Subcutaneous adipose tissue (tissue), 4 donors: ENCODE measurements around the gene TMEM182. TPM values are rescaled to one million over a fixed set of nuclear protein-coding genes. Genes with fewer than 3 reads are reported as not detected.

Experiments used
- total RNA-seq, 4 donors: library from RNA; depleted of rRNA; stranded (reverse); fragments of >200 nt; gene quantifications; one replicate each; pipeline ENCODE4 v1.1.0, GENCODE V29; 2016
- TF ChIP-seq, protein P1 (sequence below): fragments of 450-650 bp; IDR thresholded peaks from one replicate; pipeline ENCODE4 v1.5.1; 2016; ENCODE audit warnings: low read depth, mild to moderate bottlenecking, control low read depth, antibody characterized with exemption, moderate library complexity

Gene TMEM182
- total RNA-seq, 4 donors from 2014 or later: 1.7 to 2.2 (median 1.8) TPM

DNA sequence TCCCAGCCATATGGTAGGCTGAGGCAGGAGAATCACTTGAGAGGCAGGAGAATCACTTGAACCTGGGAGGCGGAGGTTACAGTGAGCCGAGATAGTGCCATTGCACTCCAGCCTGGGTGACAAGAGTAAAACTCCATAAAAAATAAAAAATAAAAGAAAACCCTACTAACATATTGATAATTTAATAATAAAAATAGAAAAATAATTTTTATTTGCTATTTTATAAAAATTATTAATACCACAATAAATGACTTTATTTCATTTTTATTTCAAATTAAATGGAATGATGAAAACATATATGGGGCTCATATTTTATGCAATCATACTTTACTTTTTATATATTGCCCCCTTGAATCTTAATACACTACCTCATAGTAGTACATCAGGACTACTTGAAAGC is 20.4 kb downstream of the TMEM182 start:
- TF ChIP-seq, protein P1, sequence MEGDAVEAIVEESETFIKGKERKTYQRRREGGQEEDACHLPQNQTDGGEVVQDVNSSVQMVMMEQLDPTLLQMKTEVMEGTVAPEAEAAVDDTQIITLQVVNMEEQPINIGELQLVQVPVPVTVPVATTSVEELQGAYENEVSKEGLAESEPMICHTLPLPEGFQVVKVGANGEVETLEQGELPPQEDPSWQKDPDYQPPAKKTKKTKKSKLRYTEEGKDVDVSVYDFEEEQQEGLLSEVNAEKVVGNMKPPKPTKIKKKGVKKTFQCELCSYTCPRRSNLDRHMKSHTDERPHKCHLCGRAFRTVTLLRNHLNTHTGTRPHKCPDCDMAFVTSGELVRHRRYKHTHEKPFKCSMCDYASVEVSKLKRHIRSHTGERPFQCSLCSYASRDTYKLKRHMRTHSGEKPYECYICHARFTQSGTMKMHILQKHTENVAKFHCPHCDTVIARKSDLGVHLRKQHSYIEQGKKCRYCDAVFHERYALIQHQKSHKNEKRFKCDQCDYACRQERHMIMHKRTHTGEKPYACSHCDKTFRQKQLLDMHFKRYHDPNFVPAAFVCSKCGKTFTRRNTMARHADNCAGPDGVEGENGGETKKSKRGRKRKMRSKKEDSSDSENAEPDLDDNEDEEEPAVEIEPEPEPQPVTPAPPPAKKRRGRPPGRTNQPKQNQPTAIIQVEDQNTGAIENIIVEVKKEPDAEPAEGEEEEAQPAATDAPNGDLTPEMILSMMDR: no peak

DNA sequence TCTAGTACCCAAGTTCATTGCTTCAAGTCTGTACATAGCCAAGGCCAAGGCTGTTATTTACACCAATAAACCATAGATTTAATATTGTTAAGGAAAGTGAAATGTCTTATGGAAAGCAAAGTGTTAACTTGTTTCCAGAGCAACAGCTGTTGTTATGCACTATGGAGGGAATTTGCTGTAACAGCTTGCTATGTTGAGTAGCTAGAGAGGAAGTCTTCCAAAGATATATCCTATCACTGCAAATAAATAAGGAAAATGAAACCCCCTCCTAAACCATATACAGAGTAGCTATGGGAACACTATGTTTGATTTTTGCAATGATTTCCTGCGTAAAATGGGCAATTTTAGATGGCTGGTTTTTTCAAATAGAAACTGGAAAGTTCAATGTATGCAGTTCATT is 21.1 kb downstream of the TMEM182 start:
- TF ChIP-seq, protein P1: no peak

DNA sequence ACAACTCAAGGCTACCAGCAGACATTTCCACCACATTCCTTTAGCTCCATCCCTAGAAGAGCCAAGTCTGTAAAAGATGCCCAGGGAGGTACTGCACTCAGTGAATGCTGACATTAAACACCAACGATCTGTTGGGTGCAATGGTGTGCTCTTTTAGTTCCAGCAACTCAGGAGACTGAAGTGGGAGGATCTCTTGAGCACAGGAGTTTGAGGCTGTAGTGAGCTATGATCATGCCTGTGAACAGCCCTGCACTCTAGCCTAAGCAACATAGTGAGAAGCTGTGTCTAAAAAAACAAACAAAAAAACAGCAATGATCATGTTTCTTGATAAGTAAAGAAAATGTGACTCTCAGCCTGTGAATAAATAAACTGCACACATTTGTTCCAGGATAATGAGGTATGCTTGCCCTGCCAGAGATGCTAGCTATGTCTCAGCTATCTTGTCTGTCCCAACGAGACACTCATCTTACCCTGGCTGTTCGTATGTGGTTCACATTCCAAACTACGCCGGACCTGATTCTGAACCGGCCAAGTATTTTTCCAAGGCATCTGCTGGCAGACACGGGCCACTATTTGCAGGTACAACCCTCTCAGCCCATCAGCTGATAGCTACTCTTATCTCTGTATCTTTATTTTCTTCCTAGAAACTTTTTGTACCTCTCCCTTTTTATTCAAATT is 21.8 kb downstream of the TMEM182 start:
- TF ChIP-seq, protein P1: no peak

- TF ChIP-seq, protein P1: no peak
These were observed 23.1 kb downstream of the TMEM182 start for GRCh38 chr2:102784940-102785339.

- TF ChIP-seq, protein P1: no peak
These were observed 26.5 kb downstream of the TMEM182 start for GRCh38 chr2:102788216-102788884.

GRCh38 chr2:102788885-102789260 is 27.0 kb downstream of the TMEM182 start:
- TF ChIP-seq, protein P1: no peak

DNA sequence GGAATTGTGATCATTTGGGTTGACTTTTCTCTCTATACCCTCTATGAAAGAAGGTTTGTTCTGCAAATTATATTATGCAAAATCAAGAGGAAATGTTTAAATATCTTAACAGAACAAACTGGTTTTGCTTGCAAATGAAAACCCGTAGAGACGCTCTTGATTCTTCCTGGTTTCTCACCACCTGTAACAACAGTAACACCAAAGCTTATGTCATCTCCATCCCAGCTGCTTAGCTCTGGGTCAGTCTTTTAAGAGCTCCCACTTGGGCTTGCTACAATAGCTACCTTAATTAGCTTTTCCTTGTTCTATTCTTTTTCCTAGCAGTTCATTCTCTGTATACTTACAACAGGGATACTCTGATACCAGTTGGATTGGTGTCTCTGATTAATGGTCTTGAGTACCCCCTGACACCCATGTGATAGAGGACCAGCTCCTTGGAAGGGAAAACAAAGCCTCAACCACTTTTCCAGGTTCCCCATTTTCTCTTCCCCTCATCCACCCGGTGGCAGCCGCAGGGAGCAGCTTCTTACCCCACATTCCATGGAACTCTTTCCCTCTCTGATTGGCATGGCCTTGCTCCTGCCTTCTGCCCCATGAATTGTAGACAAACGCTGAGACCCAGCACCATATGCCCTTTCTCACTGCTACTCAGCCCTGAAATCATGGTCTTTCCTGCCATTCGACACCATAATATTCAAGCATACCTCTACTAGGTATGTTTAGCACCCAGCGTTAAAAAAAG is 27.7 kb downstream of the TMEM182 start:
- TF ChIP-seq, protein P1: no peak
